Measurements from ENCODE around the gene SLFN12L. TPM values are rescaled to one million over a fixed set of nuclear protein-coding genes. Genes with fewer than 3 reads are reported as not detected.

SLFN12L gene
- 0.18 TPM in 1 of 2 replicates, not detected in the other for total RNA-seq (ENCODE audit: low replicate concordance)

DNA sequence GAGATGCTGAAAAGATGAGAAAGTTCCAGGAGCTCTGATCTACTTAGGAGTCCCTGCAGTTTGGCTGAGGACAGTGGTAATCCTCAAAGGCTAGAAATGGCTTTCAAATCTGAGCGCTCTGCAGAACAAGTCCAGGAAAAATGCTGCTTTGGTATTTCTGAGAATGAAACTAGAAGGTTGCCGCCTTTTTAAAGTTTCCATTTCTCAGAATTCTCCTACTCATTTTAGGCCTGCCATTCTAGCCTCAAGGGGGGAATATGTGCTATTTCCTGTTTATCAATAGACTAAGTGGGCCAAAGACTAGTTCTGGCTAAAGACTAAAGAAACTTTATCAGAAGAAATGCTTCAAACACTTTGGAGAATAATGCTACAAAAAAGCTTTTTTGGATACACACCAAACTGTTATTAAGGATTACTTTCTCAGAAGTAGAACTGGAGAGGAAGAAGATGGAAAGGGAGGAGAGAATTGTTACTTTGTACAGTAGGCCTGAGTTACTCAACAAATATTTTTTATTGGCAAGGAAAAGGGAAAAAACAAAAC, at the start of gene SLFN12L:
Gene SLFN12L, minus strand, starts transcription at position 78 of the 541 bp plus-strand sequence. CDS start 15,314 bp downstream, outside the sequence.
- no peak within 1 kb of the TSS for H3K4me3 ChIP-seq (ENCODE audit: low read depth, low read length)
- DNase-seq (ENCODE audit: low read depth): peak; percentile 28
- TF ChIP-seq, protein P1, sequence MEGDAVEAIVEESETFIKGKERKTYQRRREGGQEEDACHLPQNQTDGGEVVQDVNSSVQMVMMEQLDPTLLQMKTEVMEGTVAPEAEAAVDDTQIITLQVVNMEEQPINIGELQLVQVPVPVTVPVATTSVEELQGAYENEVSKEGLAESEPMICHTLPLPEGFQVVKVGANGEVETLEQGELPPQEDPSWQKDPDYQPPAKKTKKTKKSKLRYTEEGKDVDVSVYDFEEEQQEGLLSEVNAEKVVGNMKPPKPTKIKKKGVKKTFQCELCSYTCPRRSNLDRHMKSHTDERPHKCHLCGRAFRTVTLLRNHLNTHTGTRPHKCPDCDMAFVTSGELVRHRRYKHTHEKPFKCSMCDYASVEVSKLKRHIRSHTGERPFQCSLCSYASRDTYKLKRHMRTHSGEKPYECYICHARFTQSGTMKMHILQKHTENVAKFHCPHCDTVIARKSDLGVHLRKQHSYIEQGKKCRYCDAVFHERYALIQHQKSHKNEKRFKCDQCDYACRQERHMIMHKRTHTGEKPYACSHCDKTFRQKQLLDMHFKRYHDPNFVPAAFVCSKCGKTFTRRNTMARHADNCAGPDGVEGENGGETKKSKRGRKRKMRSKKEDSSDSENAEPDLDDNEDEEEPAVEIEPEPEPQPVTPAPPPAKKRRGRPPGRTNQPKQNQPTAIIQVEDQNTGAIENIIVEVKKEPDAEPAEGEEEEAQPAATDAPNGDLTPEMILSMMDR (IDR thresholded peaks at IDR 0.05; ENCODE audit: insufficient read depth, low read length): no peak

DNA sequence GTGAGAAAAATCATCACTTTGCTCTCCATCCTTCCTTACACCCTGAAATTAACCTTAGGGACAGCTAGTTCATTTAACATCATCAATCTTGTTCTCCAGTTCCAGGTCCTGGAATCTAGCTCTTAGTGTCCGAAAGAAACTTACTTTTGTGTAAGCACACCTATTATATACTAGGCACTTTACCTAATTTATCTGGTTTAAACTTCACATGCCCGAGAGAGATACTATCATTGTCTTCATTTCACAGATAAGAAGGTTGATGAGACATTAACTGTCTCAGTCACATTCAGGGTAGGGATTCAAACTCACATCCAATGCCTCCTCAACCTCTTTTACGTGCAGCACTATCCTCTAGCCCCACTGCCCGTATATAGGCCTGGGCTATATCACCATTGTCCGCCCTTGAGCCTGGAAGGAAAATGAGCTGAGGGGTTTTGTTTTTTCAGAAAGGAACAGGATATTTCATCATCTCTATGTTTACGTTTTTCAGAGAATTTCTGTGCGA, 49.1 kb upstream of the SLFN12L start:
- TF ChIP-seq, protein P1 (IDR thresholded peaks at IDR 0.05; ENCODE audit: insufficient read depth, low read length): no peak
- no peak for DNase-seq (ENCODE audit: low read depth)
- peak overlapping the region; percentile 98 for H3K4me3 ChIP-seq (ENCODE audit: low read depth, low read length)

DNA sequence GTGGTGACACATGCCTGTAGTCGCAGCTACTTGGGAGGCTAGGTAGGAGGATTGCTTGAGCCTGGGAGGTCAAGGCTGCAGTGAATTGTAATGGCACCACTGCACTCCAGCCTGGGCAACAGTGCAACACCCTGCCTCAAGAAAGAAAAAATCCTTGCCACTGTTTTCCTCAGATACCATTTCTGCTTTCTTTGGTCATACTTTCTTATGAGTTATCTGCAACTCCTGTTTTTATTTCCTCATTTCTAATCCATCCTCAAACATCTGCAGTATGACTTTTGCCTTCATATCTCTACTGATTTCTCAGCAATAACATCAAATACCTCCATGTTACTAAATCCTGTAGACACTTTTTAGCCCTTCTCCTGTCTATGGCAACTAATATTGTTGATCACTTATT, 46.6 kb upstream of the SLFN12L start:
- no peak for DNase-seq (ENCODE audit: low read depth)
- H3K4me3 ChIP-seq (ENCODE audit: low read depth, low read length): no peak overlapping the region
- TF ChIP-seq, protein P1 (IDR thresholded peaks at IDR 0.05; ENCODE audit: insufficient read depth, low read length): no peak

DNA sequence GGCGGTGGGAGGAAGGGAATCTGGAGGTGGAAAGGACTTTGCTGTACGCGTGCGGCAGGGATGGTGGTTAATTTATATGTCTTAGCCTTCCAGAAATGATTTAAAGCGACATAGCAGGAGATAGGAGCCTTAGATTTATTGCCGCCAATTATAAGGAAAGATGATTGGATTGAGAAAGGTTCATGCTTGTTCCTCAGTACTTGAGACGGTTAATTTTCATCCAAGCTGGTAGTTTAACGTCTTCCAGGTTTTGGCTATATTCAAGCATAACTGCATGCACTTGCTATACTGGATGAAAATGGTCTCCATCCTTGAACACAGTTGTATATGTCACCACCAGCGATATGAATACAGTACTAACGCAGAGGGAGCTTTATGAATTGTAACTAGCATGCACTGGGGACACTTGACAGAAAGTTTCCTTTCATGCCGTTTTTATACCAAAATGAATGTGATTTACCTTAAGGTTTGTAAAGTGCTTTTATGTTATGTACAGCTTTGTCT, 41.5 kb upstream of the SLFN12L start:
- DNase-seq (ENCODE audit: low read depth): no peak
- TF ChIP-seq, protein P1 (IDR thresholded peaks at IDR 0.05; ENCODE audit: insufficient read depth, low read length): no peak
- peak overlapping the region; percentile 94 for H3K4me3 ChIP-seq (ENCODE audit: low read depth, low read length)

DNA sequence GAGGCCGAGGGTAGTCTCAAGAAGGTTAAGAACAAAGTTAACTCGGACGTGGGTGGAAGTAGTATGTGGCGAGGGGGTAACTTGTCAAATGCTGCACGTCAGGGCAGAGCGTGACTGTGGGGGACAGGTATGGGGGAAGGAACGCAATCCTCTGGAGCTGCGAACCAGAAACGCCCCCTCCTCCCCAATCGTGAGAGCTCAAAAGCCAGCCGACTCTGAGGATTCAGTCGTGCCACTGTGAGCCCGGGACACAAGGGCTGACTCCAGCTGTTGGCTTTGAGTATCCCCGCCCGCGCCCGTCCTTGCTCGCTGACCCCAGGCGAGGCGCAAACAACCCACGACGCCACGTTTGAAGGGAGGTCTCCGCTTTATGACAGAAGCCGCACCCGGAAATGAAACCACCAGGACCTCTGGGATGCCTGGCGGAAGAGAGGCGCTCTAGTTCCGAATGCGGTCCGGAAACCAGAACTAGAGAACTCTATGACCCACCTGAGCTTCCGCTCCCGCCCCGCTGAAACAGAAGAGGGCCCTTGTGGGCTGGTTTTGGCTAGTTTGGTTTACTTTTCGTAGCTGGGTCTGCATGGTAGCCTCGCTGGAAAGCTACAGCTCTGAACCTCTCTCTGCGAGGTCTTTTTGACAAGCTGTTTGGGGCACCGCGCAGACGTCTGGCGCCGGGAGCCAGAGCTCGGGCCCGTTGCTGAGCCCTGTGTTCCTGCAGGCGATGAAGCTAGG, 40.9 kb upstream of the SLFN12L start, which contains the start of gene PEX12:
Gene PEX12, minus strand, starts transcription at position 375 of the 732 bp plus-strand sequence. CDS start 550 bp downstream, outside the sequence.
- peak within 1 kb of the TSS; percentile 94 for H3K4me3 ChIP-seq (ENCODE audit: low read depth, low read length)
- TF ChIP-seq, protein P1 (IDR thresholded peaks at IDR 0.05; ENCODE audit: insufficient read depth, low read length): no peak
- peak; percentile 84 for DNase-seq (ENCODE audit: low read depth)

DNA sequence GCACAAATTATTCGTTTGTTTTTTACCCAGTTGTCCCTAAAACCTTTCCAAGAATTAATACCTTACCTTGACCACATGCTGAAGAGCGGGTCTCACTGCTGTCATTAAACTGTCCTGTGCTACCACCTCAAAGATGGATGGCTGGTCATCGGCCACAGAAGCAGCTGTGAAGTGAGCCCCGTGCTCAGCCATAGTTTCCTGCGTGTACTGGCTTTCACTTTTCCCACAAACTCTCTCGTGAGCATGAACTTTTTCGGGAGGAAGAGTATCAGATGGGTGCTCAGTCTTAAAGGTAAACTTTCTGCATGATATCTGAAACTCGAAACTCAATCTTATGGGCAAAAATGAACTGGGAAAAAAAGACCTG, 40.3 kb upstream of the SLFN12L start:
- peak overlapping the region; percentile 94 for H3K4me3 ChIP-seq (ENCODE audit: low read depth, low read length)
- TF ChIP-seq, protein P1 (IDR thresholded peaks at IDR 0.05; ENCODE audit: insufficient read depth, low read length): no peak
- peak; percentile 16 for DNase-seq (ENCODE audit: low read depth)

Measured in fibroblast of the aortic adventitia (primary cell).